Pericardium fibroblast (primary cell): ENCODE measurements around the gene CFAP92. TPM values are rescaled to one million over a fixed set of nuclear protein-coding genes. Genes with fewer than 3 reads are reported as not detected.

Experiments
- total RNA-seq: library from RNA; depleted of rRNA; stranded (reverse); fragments of >200 nt; gene quantifications from 2 replicates; pipeline ENCODE4 v1.2.3, GENCODE V29; 2015

CFAP92 gene
- not detected in 2 replicates for total RNA-seq

DNA sequence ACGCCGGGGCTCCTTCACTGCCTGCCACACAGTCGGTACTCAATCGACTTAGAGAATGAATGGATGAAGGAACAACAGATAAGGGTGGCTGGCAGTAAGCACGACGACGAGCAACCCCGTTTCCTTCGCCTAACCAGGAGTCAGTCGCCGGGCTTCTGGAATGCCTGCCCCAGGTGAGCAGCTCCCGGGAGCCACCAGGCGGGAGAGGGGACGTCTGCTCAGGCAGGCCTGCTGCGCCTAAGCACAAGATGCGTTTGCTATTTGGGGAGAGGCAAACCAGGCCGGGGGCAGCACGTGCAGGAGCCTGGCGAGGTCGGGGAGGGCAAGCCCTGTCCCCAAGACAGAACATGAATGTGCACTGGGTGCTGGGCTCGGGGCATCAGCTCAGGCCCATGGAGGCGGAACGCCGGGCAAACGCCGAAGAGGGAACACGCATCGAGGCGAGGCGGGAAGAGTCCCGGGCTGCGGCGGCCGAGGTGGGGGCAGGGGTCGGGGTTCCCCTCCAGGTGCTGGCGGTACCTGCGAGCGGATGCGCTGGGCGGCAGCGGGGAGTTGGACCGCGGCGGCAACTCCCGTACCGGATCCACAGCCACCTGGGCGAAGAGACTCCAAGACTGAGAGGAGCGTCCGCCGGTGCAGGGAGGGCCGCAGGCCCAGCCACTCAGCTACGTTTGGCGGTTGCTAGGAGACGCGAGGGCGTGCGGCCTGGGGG, at the start of gene CFAP92:
Gene CFAP92, minus strand, starts transcription at position 616 of the 712 bp plus-strand sequence. CDS start 772 bp downstream, outside the sequence.

GRCh38 chr3:129001101-129001805, 7.4 kb upstream of the CFAP92 start, which contains the start of gene EFCC1:
Gene EFCC1 (plus strand): TSS chr3:129001304. CDS start chr3:129001629, 325 bp downstream.

GRCh38 chr3:128879125-128879969, 114.5 kb downstream of the CFAP92 start, which contains the start of gene ACAD9:
Gene ACAD9 (plus strand): TSS chr3:128879620. CDS start chr3:128879692, 72 bp downstream.

Other genes with a start within 250 kb of the CFAP92 start
- gene ACAD9, start 114.5 kb downstream of the CFAP92 start, total RNA-seq, result 21.0 and 21.8 TPM in 2 replicates
- gene EFCC1, start 7.2 kb upstream of the CFAP92 start, total RNA-seq, result not detected in 2 replicates
- gene GP9, start 66.7 kb upstream of the CFAP92 start, total RNA-seq, result not detected in 2 replicates
- gene RAB43, start 127.7 kb upstream of the CFAP92 start, total RNA-seq, result 2.6 and 19.1 TPM in 2 replicates
- gene ISY1, start 167.0 kb upstream of the CFAP92 start, total RNA-seq, result 20.8 and 21.4 TPM in 2 replicates
- 209 and 219 TPM in 2 replicates for gene CNBP, start 189.8 kb upstream of the CFAP92 start, total RNA-seq